ELR (cell line): ENCODE measurements around the gene MYH14.

ENCODE experiments used
- DNase-seq: peaks from one replicate; pipeline ENCODE4 v3.0.0-alpha.2; 2015; ENCODE audit warnings: low read depth

Gene MYH14

GRCh38 chr19:50261446-50261970, 58.1 kb downstream of the MYH14 start:
- no peak for DNase-seq

GRCh38 chr19:50263176-50263575, 59.8 kb downstream of the MYH14 start:
- no peak for DNase-seq

- DNase-seq = no peak
These were observed 61.2 kb downstream of the MYH14 start for GRCh38 chr19:50264483-50265186.

GRCh38 chr19:50266041-50266440, 62.6 kb downstream of the MYH14 start:
- DNase-seq = no peak

DNA sequence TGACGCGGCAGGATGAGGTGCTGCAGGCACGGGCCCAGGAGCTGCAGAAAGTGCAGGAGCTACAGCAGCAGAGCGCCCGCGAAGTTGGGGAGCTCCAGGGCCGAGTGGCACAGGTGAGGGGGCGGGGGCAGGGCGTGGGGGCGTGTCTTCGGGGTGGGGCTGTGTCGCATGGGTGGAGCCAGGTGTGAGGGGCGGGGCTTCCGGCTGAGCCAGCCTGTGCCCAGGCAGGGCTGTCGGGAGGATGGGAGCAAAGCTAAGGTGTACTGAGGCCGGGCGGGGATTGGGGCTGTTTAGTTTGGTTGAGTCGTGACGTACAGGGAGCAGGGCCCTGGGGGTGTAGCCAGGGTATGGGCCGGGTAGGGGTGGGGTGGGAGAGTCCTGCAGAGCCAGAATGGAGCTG, 63.5 kb downstream of the MYH14 start:
- no peak for DNase-seq

DNA sequence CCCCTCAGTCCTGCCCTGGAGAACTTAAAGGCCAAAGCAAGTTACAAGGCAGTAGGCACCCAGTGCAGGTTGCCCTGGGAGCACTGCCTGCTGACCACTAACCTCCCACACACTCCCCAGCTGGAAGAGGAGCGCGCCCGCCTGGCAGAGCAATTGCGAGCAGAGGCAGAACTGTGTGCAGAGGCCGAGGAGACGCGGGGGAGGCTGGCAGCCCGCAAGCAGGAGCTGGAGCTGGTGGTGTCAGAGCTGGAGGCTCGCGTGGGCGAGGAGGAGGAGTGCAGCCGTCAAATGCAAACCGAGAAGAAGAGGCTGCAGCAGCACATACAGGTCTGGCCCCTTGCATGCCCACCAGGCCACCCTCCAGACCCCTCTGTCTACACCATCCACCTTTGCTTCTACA, 64.6 kb downstream of the MYH14 start:
- DNase-seq = no peak

GRCh38 chr19:50268501-50268900, 65.1 kb downstream of the MYH14 start:
- no peak for DNase-seq

DNA sequence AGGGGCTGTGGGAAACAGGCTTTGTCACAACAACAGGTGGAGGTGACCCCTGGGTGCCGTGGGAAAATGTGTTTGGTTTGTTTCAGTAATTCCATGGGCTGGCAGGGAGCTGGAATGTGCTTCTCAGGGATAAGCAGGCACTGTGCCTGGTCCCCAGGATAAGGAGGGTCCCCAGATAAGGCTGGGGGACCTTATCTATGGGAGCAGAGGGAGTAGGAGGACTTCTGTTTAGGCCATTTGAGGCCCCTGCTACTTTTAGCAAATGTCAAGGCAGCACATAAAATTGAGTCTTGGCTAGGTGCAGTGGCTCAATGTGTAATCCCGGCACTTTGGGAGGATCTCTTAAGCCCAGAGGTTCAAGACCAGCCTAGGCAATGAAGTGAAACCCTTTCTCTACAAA, 66.2 kb downstream of the MYH14 start:
- no peak for DNase-seq

GRCh38 chr19:50272263-50272897, 69.0 kb downstream of the MYH14 start:
- DNase-seq = no peak

- DNase-seq = no peak
These were observed 70.4 kb downstream of the MYH14 start for GRCh38 chr19:50273821-50274220.

GRCh38 chr19:50275577-50276368, 72.4 kb downstream of the MYH14 start:
- DNase-seq = no peak

GRCh38 chr19:50276370-50277063, 73.1 kb downstream of the MYH14 start:
- no peak for DNase-seq

GRCh38 chr19:50277966-50278580, 74.7 kb downstream of the MYH14 start:
- DNase-seq = no peak

GRCh38 chr19:50280074-50280473, 76.7 kb downstream of the MYH14 start:
- DNase-seq = no peak

DNA sequence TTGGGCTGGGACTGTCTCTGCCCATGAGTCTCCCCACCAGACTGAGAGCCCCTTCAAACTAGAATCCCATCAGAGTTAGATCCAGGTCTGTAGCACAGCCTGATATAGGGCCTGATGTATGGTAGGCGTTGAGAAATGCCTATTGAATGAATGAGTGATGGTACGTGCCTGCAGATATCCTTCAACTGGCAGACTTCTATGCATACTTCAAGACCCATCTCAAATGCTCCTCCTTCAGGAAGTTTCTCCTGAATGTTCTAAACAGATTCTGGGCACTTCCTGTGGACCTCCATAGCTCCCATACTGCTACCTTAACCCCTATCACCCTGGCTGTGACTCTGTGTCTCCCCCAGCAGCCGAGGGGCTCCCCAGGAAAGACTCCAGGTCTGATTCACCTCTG, 77.6 kb downstream of the MYH14 start:
- no peak for DNase-seq

DNA sequence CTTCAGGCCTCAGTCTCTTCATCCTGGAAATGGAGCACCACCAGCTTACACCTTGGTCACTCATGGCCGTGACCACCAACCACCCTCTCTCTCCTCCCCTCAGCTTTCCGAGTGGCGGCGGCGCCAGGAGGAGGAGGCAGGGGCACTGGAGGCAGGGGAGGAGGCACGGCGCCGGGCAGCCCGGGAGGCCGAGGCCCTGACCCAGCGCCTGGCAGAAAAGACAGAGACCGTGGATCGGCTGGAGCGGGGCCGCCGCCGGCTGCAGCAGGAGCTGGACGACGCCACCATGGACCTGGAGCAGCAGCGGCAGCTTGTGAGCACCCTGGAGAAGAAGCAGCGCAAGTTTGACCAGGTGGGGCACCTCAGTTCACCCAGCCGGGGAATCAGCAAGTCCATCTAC, 78.1 kb downstream of the MYH14 start:
- DNase-seq = no peak

DNA sequence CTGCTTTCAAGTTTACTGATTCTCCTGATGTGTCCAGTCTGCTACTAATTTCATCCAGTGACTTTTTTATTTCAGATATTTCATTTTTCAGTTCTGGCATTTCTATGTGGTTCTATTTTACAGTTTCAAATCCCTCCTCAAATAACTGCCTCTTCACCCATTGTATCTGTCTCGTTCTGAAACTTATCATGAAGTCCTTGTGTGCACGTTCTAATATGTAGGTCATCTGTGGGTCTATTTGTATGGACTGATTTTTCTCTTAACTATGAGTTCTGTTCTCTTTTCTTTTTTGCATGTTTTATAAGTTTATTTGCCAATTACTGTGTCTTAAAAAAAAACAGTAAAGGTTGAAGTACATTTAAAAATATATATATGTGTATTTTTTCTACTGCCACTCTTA, 82.4 kb downstream of the MYH14 start:
- DNase-seq = no peak

- DNase-seq = no peak
These were observed 83.0 kb downstream of the MYH14 start for GRCh38 chr19:50286443-50286842.

- DNase-seq = no peak
These were observed 83.9 kb downstream of the MYH14 start for GRCh38 chr19:50287331-50287730.

- DNase-seq = no peak
These were observed 85.5 kb downstream of the MYH14 start for GRCh38 chr19:50288954-50289353.

- no peak for DNase-seq
These were observed 86.6 kb downstream of the MYH14 start for GRCh38 chr19:50290011-50290410.

GRCh38 chr19:50290775-50291174, 87.4 kb downstream of the MYH14 start:
- DNase-seq = no peak
